Measurements from ENCODE around the gene MRPS14. TPM values are rescaled to one million over a fixed set of nuclear protein-coding genes. Genes with fewer than 3 reads are reported as not detected.

The MRPS14 gene
- total RNA-seq, 4 donors from 2014 or later: 6.4 to 16.5 (median 12.8) TPM

- DNase-seq (ENCODE audit: low spot score in 2 of 2): no peak
Measured at GRCh38 chr1:174995916-174996315, 27.3 kb downstream of the MRPS14 start.

GRCh38 chr1:174995121-174995520 is 28.1 kb downstream of the MRPS14 start:
- DNase-seq (ENCODE audit: low spot score in 2 of 2): no peak
- no peak overlapping the region for H3K4me3 ChIP-seq (ENCODE audit: low read depth, poor library complexity, severe bottlenecking)
- intact Hi-C loops (cut with DNase I; ENCODE audit: low total_unique reads): no loop called here
- WGBS, 2 donors: 86 to 91% methylated on average over 3 of the region's 3 CpGs
- TF ChIP-seq POLR2A (IDR thresholded peaks at IDR 0.05) (no peak), CTCF (IDR thresholded peaks at IDR 0.05) (no peak)

More at GRCh38 chr1:174995916-174996315, 27.3 kb downstream of the MRPS14 start:
- no peak for TF ChIP-seq CTCF (IDR thresholded peaks at IDR 0.05)
- intact Hi-C loops (cut with DNase I; ENCODE audit: low total_unique reads): no loop called here
- H3K4me3 ChIP-seq (ENCODE audit: low read depth, poor library complexity, severe bottlenecking): no peak overlapping the region
- WGBS, 2 donors: 81 to 83% methylated on average over 1 of the region's 1 CpG

- TF ChIP-seq CTCF (IDR thresholded peaks at IDR 0.05): no peak
- no peak for TF ChIP-seq POLR2A (IDR thresholded peaks at IDR 0.05)
- intact Hi-C loops (cut with DNase I; ENCODE audit: low total_unique reads): no loop called here
- no peak for DNase-seq (ENCODE audit: low spot score in 2 of 2)
- no peak overlapping the region for H3K4me3 ChIP-seq (ENCODE audit: low read depth, poor library complexity, severe bottlenecking)
- 92 to 100% methylated on average over 1 of the region's 1 CpG for WGBS, 2 donors
Measured at GRCh38 chr1:174991473-174991872, 31.8 kb downstream of the MRPS14 start.

- intact Hi-C loops (cut with DNase I; ENCODE audit: low total_unique reads): no loop called here
- 20 to 25% methylated on average over 6 of the region's 6 CpGs for WGBS, 2 donors
Measured at GRCh38 chr1:174990382-174990999, 32.7 kb downstream of the MRPS14 start.

GRCh38 chr1:174989536-174990220 is 33.5 kb downstream of the MRPS14 start:
- H3K4me3 ChIP-seq (ENCODE audit: low read depth, poor library complexity, severe bottlenecking): no peak overlapping the region
- intact Hi-C loops (cut with DNase I; ENCODE audit: low total_unique reads): loop anchor here (10.0 kb wide), 1 partner anchor 225 kb away; no protein-coding TSS in a partner anchor
- WGBS, 2 donors: 44 to 50% methylated on average over 5 of the region's 5 CpGs
- peak in 1 of 2 donors; percentile 86 for DNase-seq (ENCODE audit: low spot score in 2 of 2)
- no peak for TF ChIP-seq CTCF (IDR thresholded peaks at IDR 0.05)
- TF ChIP-seq POLR2A (IDR thresholded peaks at IDR 0.05): no peak

More at GRCh38 chr1:174990382-174990999, 32.7 kb downstream of the MRPS14 start:
- DNase-seq (ENCODE audit: low spot score in 2 of 2): no peak
- no peak for TF ChIP-seq CTCF (IDR thresholded peaks at IDR 0.05)
- no peak for TF ChIP-seq POLR2A (IDR thresholded peaks at IDR 0.05)
- H3K4me3 ChIP-seq (ENCODE audit: low read depth, poor library complexity, severe bottlenecking): no peak overlapping the region
